MM.1S (cell line): ENCODE results near the gene UBE3B.

Experiments
- DNase-seq: peaks from one replicate; pipeline ENCODE4 v3.0.0-alpha.2; 2015
- H2AFZ ChIP-seq: fragments of 300-600 bp; sonication (generic); 2 replicates; pipeline ENCODE4 v1.6.0; 2016; ENCODE audit warnings: antibody characterized with exemption, low read length
- H3F3A ChIP-seq: fragments of 300-600 bp; sonication (generic); 2 replicates; pipeline ENCODE4 v1.6.1; 2016; ENCODE audit warnings: mild to moderate bottlenecking, antibody characterized with exemption, low read length, moderate library complexity, mixed read lengths; ENCODE audit not compliant: insufficient read depth
- H3K27ac ChIP-seq: fragments of 300-600 bp; sonication (generic); 2 replicates; pipeline ENCODE4 v1.5.1; 2016; ENCODE audit warnings: mild to moderate bottlenecking, low read length
- H3K27me3 ChIP-seq: fragments of 300-600 bp; sonication (generic); replicated peaks from 2 replicates; pipeline ENCODE4 v1.6.0; 2016; ENCODE audit warnings: low read length; ENCODE audit not compliant: insufficient read depth
- H3K36me3 ChIP-seq: fragments of 300-600 bp; sonication (generic); replicated peaks from 2 replicates; pipeline ENCODE4 v1.6.1; 2016; ENCODE audit warnings: mild to moderate bottlenecking, low read length, mixed read lengths; ENCODE audit not compliant: insufficient read depth
- H3K4me1 ChIP-seq: fragments of 300-600 bp; sonication (generic); 2 replicates; pipeline ENCODE4 v1.6.1; 2016; ENCODE audit warnings: low read length, mixed read lengths
- H3K4me2 ChIP-seq: fragments of 300-600 bp; sonication (generic); 2 replicates; pipeline ENCODE4 v1.6.0; 2016; ENCODE audit warnings: low read depth, low read length
- H3K4me3 ChIP-seq: fragments of 300-600 bp; sonication (generic); 2 replicates; pipeline ENCODE4 v1.5.1; 2016; ENCODE audit warnings: low read length, mixed read lengths
- H3K79me2 ChIP-seq: fragments of 300-600 bp; sonication (generic); 2 replicates; pipeline ENCODE4 v1.6.1; 2016; ENCODE audit warnings: mixed run types, low read length, mixed read lengths
- H3K9ac ChIP-seq: fragments of 300-600 bp; sonication (generic); 2 replicates; pipeline ENCODE4 v1.6.1; 2016; ENCODE audit warnings: low read length, mixed read lengths
- H3K9me2 ChIP-seq: fragments of 300-600 bp; sonication (generic); replicated peaks from 2 replicates; pipeline ENCODE4 v1.6.1; 2016; ENCODE audit warnings: mild to moderate bottlenecking, low read length, mixed read lengths; ENCODE audit not compliant: insufficient read depth
- H3K9me3 ChIP-seq: fragments of 300-600 bp; sonication (generic); replicated peaks from 2 replicates; pipeline ENCODE4 v1.6.1; 2016; ENCODE audit warnings: mild to moderate bottlenecking, low read length, mixed read lengths; ENCODE audit not compliant: insufficient read depth
- H4K20me1 ChIP-seq: fragments of 300-600 bp; sonication (generic); 2 replicates; pipeline ENCODE4 v1.6.1; 2016; ENCODE audit warnings: mild to moderate bottlenecking, low read length, moderate library complexity, mixed read lengths; ENCODE audit not compliant: insufficient read depth
- CTCF ChIP-seq: fragments of 300-600 bp; sonication (generic); IDR thresholded peaks from 2 replicates; pipeline ENCODE4 v1.5.1; 2016; ENCODE audit warnings: antibody characterized with exemption, low read length, mixed read lengths
- EZH2 ChIP-seq: fragments of 300-600 bp; sonication (generic); optimal IDR thresholded peaks from 2 replicates; pipeline ENCODE3; 2017; ENCODE audit warnings: low read depth, mild to moderate bottlenecking, antibody characterized with exemption, low read length, mixed read lengths
- EZH2phosphoT487 ChIP-seq: fragments of 300-600 bp; sonication (generic); IDR thresholded peaks from 2 replicates; pipeline ENCODE4 v1.6.1; 2018; ENCODE audit warnings: antibody characterized with exemption, low read length

Gene UBE3B

GRCh38 chr12:109464642-109465351 lies 12.6 kb upstream of the UBE3B start:
- Histone ChIP-seq H3K4me1 (peaks cover 8% of the 10 kb centered on the region), H3K9ac (no peak overlapping the region), H4K20me1 (no peaks in the 10 kb centered on the region), H3K79me2 (peaks cover 70% of the 10 kb centered on the region), H3K27me3 (no peaks in the 10 kb centered on the region), H3K27ac (no peak overlapping the region), H3K4me3 (no peak overlapping the region), H3K36me3 (no peaks in the 10 kb centered on the region), H3F3A (no peaks in the 10 kb centered on the region), H3K4me2 (no peak overlapping the region), H2AFZ (no peak overlapping the region), H3K9me2 (no peaks in the 10 kb centered on the region), H3K9me3 (no peaks in the 10 kb centered on the region)
- DNase-seq, result no peak
- TF ChIP-seq EZH2phosphoT487 (no peak), EZH2 (no peak)

DNA sequence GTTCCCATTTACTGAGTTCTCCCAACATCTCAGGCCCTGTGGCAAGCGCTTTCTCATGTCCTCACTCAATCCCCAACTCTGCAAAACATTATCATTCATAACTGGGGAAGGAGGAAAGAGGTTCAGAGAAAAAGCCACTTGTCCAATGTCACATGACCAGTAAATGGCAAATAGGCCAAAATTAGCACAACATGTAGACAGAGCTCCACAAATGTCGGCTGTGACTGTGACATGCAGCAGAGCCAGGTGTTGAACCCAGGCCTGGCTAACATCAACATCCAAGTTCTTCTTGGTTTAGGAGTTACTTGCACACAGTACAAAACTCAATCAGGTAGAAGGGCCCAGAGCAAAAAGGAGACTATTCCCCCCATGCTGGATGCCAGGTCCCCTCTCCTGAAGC lies 11.1 kb upstream of the UBE3B start:
- Histone ChIP-seq H3K4me2 (no peak overlapping the region), H3K79me2 (peaks cover 63% of the 10 kb centered on the region), H3K27ac (no peak overlapping the region), H3K9me3 (no peaks in the 10 kb centered on the region), H4K20me1 (no peaks in the 10 kb centered on the region), H3K4me3 (no peak overlapping the region), H3K27me3 (no peaks in the 10 kb centered on the region), H3K9me2 (no peaks in the 10 kb centered on the region), H3K36me3 (no peaks in the 10 kb centered on the region), H3K9ac (no peak overlapping the region), H2AFZ (no peak overlapping the region), H3K4me1 (peaks cover 5% of the 10 kb centered on the region), H3F3A (no peaks in the 10 kb centered on the region)
- no peak for TF ChIP-seq EZH2
- TF ChIP-seq CTCF, result no peak
- no peak for TF ChIP-seq EZH2phosphoT487
- no peak for DNase-seq

- no peak overlapping the region for H3K27ac ChIP-seq
- DNase-seq, result no peak
- TF ChIP-seq CTCF (no peak), EZH2phosphoT487 (no peak), EZH2 (no peak)
- H3F3A ChIP-seq, result no peaks in the 10 kb centered on the region
- H3K36me3 ChIP-seq, result no peaks in the 10 kb centered on the region
- peaks cover 59% of the 10 kb centered on the region for H3K79me2 ChIP-seq
- no peak overlapping the region for H2AFZ ChIP-seq
- no peaks in the 10 kb centered on the region for H3K27me3 ChIP-seq
- H3K9me2 ChIP-seq, result no peaks in the 10 kb centered on the region
- H3K4me3 ChIP-seq, result no peak overlapping the region
- no peak overlapping the region for H3K9ac ChIP-seq
- no peaks in the 10 kb centered on the region for H3K4me1 ChIP-seq
- H4K20me1 ChIP-seq, result no peaks in the 10 kb centered on the region
- no peak overlapping the region for H3K4me2 ChIP-seq
- no peaks in the 10 kb centered on the region for H3K9me3 ChIP-seq
Observed at GRCh38 chr12:109466821-109467220, 10.6 kb upstream of the UBE3B start.

DNA sequence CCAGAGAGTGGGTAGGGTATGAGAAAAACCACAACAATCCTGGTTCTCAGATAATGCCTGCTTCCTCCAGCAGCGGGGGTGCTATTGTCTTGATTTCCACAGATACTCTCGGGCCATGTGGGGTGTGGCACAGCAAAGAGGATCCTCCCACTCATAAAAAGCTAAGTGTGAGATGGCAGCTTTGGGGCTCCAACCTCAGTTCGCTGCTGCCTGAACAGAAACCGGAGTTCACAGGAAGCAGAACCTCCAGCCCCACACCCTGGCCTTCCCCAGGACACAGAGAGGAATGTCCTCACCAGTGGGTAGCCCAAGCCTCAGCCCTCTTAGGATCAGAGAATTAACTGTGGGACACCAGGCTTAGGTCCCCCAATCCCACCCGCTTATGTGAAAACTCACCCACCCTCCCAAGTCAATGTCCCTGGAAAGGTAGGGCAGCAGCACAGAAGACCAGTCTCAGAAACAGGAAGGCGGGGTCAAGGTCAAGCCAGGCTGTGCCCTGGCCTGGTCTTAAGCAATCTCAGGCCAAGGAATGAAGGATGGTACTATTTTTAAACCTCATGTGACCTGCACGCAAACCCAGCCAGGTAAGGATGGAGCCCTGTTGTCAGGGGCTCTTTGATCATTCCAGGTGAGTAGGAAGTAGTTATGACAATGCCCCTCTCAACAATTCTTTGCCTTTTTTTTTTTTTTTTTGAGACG lies 9.3 kb upstream of the UBE3B start:
- H3F3A ChIP-seq, result no peaks in the 10 kb centered on the region
- no peak for TF ChIP-seq EZH2phosphoT487
- TF ChIP-seq CTCF, result no peak
- no peak for TF ChIP-seq EZH2
- H3K4me1 ChIP-seq, result no peaks in the 10 kb centered on the region
- H3K9me3 ChIP-seq, result no peaks in the 10 kb centered on the region
- no peaks in the 10 kb centered on the region for H3K9me2 ChIP-seq
- no peak overlapping the region for H3K4me2 ChIP-seq
- no peak overlapping the region for H3K9ac ChIP-seq
- no peaks in the 10 kb centered on the region for H3K36me3 ChIP-seq
- H4K20me1 ChIP-seq, result no peaks in the 10 kb centered on the region
- no peak overlapping the region for H2AFZ ChIP-seq
- no peaks in the 10 kb centered on the region for H3K27me3 ChIP-seq
- DNase-seq, result no peak
- no peak overlapping the region for H3K27ac ChIP-seq
- no peak overlapping the region for H3K4me3 ChIP-seq
- peaks cover 60% of the 10 kb centered on the region for H3K79me2 ChIP-seq
